Activated gamma-delta T cell treated with anti-CD3 and anti-CD28 coated beads, Interleukin-2, amount 50 U/mL, for 16 hours (primary cell): Measurements from ENCODE around the gene IL27RA.
"Not testable (repeated sequence)": the region's sequence is repeated elsewhere in the genome, so short reads cannot be mapped to it uniquely, and the experiment has no call there.

ENCODE experiments used
- DNase-seq: peaks from one replicate; pipeline ENCODE4 v3.0.0-alpha.2; 2020; ENCODE audit warnings: low read depth

IL27RA gene

GRCh38 chr19:14030997-14031718 is 404 bp upstream of the IL27RA start:
- peak; percentile 63 for DNase-seq

DNA sequence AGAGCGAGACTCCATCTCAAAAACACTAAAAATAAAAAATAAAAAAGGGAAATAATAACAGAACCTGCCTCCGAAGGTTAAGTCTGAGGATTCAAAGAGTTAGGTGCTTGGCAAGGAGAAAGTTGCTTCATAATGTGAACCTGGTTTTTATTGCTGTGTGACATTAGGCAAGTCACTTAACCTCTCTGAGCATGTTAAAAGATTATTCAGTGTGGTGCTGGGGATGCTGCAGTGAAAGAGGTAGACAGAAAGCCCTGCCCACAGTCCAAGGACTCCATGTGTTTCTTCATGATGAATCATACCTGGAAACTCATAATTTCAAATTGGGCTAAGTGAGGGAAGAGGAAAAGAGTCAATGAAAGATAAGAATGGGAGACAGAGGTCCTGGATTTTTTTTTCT is 2.4 kb downstream of the IL27RA start:
- DNase-seq, result no peak

- not testable (repeated sequence) for DNase-seq
Observed at GRCh38 chr19:14035159-14035558, 3.6 kb downstream of the IL27RA start.

DNA sequence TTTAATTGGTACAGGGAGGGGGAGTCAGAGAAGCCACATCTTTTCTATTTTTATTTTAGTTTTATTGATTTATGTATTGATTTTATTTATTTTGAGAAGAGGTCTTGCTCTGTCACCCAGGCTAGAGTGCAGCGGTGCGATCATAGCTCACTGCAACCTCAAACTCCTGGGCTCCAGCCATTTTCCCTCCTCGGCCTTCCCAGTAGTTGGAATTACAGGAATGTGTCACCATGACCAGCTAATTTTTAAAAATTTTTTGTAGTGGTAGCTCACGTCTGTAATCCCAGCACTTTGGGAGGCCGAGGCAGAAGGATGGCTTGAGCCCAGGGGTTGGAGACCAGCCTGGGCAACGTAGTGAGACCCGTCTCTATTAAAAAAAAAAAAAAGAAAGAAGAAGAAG is 4.1 kb downstream of the IL27RA start:
- DNase-seq, result no peak

GRCh38 chr19:14039181-14039580 is 7.6 kb downstream of the IL27RA start:
- no peak for DNase-seq

GRCh38 chr19:14042659-14043608 is 11.4 kb downstream of the IL27RA start:
- DNase-seq, result peak; percentile 26

DNA sequence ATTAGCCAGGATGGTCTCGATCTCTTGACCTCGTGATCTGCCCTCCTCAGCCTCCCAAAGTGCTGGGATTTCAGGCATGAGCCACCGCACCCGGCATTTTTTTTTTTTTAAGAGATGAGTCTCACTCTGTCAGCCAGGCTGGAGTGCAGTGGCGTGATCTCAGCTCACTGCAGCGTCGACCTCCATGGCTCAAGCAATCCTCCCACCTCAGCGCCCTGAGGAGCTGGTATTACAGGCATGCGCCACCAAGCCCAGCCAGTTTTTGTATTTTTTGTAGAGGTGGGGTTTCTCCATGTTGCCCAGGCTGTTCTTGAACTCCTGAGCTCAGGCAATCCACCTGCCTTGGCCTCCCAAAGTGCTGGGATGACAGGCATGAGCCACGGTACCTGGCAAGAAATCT is 16.3 kb downstream of the IL27RA start:
- DNase-seq, result not testable (repeated sequence)

DNA sequence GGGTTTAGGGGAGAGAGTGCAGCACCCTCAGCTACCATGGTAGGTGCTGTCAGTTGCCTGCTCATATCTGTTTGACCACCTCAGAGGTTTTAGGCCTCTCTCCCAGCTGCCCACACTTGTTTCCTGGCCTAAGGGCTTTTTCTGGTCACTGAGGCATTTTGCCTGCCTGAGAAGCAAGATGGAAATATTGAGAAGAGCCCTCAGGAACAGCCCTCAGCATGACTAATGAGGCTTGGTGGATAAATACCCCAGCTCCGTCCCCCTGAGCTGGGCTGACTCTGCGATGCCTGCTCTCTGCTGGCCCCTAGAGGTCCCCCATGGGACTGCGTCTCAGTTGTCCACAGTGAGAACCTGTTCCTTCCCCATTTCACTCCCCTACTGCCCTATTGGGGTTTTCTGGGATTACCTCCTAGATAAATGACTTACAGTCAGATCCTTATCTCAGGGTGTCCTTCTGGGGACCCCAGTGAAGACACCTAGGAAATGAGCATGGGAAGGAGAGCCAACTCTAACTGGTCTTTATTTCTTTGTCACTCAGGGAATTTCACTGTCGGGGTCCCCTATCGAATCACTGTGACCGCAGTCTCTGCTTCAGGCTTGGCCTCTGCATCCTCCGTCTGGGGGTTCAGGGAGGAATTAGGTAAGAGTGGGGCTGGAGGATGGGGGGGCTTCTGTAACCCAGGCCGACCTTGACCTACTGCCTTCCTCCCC is 17.0 kb downstream of the IL27RA start:
- peak; percentile 68 for DNase-seq

DNA sequence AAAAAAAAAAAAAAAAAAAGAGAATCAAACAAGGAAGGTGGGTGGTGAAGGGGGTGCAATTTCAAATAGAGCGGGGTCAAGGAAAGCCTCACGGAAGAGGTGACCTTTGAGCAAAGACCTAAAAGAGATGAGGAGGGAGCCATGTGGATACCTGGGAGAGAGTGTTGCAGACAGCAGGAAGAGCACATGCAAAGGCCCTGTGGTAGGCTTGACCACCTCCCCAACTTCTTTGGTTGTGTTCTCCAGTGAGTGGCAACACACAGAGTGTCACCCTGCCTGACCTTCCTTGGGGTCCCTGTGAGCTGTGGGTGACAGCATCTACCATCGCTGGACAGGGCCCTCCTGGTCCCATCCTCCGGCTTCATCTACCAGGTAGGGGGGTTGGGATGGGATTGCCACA is 18.9 kb downstream of the IL27RA start:
- DNase-seq, result no peak

- DNase-seq, result not testable (repeated sequence)
Observed at GRCh38 chr19:14050961-14051360, 19.4 kb downstream of the IL27RA start.

- no peak for DNase-seq
Observed at GRCh38 chr19:14051980-14052379, 20.4 kb downstream of the IL27RA start.

GRCh38 chr19:14052470-14052869 is 20.9 kb downstream of the IL27RA start:
- no peak for DNase-seq

DNA sequence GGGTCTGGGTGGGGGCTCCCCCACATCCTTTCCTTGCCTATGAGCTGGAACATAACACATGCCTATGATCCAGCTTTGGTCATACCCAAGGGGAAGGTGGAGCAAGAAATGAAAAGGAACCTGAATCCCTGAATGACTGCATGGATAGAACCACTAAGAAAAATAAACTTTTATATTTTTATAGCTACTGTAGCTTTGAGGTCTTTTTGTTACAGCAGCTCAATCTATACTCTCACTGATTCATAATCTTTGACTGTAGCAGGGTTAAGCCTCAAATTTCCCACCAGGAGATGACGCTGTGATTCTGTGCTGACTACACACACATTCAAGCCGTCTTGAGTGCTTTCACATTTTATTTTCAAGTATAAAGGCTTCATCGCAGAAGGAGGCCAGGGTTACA is 21.5 kb downstream of the IL27RA start:
- no peak for DNase-seq

- no peak for DNase-seq
Observed at GRCh38 chr19:14053500-14053899, 21.9 kb downstream of the IL27RA start.

GRCh38 chr19:14054099-14054498 is 22.5 kb downstream of the IL27RA start:
- DNase-seq, result no peak

DNA sequence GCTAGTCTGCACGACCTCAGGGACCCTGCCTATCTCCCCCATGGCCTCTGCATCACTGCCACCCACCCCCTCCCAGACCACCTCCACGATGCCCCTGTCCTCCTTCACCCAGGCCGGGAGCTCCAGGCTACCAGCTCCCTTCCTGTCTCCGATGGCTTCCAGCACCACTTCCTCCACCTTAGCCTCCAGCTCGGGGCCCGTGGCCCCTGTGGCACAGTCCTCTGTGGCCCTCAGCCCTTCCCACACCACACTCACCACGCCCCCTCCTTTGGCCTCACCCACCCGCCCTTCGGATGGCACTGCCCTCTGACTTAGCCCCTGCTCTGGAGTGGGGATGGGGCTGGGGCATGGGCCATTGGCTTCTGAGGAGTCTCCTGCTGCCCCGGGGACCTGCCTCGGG is 23.2 kb downstream of the IL27RA start:
- no peak for DNase-seq

DNA sequence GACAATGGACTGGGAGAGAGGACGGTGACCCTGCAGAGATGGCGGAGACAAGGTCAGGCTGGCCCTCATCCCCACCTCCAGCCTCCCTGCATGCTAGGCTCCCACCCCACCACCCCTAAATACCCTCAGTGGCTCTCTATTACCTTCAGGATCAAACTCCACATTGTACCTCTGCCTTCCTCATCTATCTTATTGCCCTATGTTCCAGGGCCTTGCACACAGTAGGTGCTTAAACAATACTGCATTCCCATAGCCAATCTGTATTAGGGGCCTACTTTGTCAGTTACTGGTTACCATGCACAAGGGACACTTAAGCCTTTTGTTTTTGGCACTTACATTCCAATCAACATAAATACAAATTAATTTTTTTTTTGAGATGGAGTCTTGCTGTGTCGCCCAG is 23.8 kb downstream of the IL27RA start:
- DNase-seq, result no peak

DNA sequence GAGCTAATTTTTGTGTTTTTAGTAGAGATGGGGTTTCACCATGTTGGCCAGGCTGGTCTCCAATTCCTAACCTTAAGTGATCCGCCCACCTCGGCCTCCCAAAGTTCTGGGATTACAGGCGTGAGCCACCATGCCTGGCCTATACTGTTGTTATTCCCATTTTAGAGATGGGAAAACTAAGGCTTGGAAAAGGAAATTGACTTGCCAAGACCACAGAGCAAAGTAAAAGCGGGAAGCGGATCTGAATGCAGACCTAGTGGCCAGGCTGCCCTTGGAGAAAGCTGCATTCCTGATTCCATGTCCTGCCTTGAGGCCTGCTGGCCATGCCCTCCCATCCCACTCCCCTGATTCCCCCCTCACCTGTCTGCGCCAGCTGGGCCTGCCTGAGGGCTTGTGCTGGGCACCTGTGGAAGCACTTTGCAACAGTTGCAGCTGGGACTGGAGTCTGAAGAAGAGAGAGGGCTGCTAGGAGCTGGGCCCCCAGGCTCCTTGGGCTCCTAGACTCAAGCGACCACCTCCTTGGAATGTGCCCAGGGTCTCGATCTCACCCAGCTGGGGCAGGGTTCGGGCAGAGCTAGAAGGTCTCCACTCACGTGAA is 24.6 kb downstream of the IL27RA start:
- DNase-seq, result no peak

DNA sequence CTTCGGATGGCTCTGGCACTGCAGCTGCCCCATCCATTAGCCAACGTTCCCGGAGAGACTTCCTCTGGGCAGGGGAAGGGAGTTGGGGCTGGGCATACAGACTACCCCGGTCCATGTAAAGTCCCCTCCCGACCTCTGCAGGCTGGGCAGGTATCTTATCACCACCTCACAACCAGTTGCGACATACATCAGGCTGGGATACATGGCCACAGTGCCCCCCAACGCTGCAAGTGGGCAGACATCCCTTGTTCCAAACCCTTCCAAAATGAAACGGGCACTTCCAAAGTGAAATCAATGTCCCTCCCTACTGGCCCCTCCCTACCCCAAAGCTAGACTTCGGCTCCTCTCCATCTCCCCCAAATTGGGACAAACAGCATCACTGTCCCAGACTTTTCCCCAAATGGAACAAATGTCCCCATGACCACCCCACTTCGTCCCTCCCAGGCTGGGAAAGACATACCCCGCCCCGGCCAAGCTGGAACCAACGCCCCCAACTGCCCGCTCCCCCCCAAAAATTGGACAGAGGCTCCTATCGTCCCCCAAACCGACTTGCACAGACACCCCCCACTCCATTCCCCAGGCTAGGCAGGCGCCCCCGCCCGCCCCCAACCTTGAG is 25.3 kb downstream of the IL27RA start:
- DNase-seq, result no peak

GRCh38 chr19:14058182-14059092 is 26.9 kb downstream of the IL27RA start:
- no peak for DNase-seq

- DNase-seq, result peak; percentile 26
Observed at GRCh38 chr19:14059093-14059480, 27.5 kb downstream of the IL27RA start.
